GM13976 (cell line): ENCODE measurements around the gene NGDN.
A peak's percentile ranks its signal among the peaks of the same experiment; 100 is the strongest.
"Not testable (repeated sequence)": the region's sequence is repeated elsewhere in the genome, so short reads cannot be mapped to it uniquely, and the experiment has no call there.

Experiments
- DNase-seq: peaks from one replicate; pipeline ENCODE4 v3.0.0; 2012; ENCODE audit warnings: low spot score
- CTCF ChIP-seq: IDR thresholded peaks from 2 replicates; pipeline ENCODE4 v1.5.1; 2012; ENCODE audit warnings: borderline replicate concordance, mild to moderate bottlenecking; ENCODE audit not compliant: insufficient read depth; ENCODE audit errors: extremely low read depth, missing control alignments, control extremely low read depth
- in situ Hi-C: fragments of 300-500 bp; cut with MboI; formaldehyde crosslinking; loops from one replicate; pipeline ENCODE4 v1.12.0; 2022; ENCODE audit warnings: low sequenced_read_pairs, mixed read lengths, inconsistent platforms; ENCODE audit not compliant: unreplicated experiment

NGDN gene, protein sequence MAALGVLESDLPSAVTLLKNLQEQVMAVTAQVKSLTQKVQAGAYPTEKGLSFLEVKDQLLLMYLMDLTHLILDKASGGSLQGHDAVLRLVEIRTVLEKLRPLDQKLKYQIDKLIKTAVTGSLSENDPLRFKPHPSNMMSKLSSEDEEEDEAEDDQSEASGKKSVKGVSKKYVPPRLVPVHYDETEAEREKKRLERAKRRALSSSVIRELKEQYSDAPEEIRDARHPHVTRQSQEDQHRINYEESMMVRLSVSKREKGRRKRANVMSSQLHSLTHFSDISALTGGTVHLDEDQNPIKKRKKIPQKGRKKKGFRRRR

DNA sequence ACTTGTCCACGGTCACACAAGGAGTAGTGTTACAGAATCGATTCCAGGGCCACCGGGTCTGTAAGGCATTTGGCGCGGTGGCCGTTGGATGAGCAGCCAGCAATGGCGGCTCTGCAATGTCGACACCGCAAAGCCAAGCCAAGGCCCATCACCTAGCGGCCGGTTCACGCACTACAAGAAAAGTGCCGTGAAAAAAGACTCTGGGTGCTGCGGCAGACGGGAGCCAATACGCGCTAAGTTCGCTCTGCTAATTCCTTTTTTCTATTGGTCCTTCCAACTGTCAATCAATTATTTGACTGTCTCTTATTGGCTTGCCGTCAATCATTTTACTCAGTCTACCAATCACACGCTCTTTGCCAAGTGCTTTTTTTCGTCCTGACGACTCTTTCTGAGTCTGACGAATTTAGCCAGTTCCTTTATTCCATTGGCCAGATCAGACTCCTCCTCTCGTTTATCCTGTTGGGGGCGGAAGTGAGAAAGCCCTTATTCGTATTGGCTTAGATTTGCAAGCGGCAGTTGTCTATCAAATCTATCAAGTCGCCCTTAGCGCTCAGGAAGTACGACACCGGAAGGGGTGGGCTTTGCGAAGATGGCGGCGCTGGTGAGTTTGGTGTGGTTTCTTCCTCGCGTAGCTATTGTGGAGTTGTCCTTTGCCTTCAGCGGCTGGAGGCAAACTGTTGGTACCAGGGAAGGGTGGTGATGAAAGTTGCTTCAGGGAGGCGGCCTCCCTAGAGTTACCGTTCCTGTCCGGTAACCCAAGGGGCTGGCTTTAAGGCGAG is at the start of gene NGDN:
NGDN (plus strand) TSS at position 577 of the 779 bp plus-strand sequence; CDS start at position 590, 13 bp downstream.
- in situ Hi-C loops = no loop called here
- DNase-seq = peak; percentile 94
- TF ChIP-seq CTCF = peak; percentile 72

- in situ Hi-C loops = no loop called here
- no peak for DNase-seq
- TF ChIP-seq CTCF = no peak
These were observed 47.9 kb upstream of the NGDN start for GRCh38 chr14:23421594-23421993.

DNA sequence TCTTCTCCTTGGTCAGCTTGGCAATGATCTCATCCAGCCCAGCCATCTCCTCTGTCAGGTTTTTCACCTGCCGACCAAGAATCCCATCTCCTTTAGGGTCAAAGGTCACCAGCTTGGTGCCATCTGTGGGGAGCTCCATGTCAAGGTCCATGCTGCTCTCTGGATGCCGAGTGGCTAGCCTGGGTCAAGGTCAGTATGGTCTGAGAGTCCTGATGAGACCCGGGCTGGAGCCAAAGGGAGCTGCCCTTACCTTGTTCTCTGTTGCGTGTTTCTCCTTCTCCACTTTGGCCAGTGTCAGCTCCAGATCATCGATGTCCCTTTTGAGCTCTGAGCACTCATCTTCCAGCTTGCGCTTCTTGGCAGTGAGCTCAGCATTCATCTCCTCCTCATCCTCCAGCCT is 45.8 kb upstream of the NGDN start:
- no peak for TF ChIP-seq CTCF
- in situ Hi-C loops = no loop called here
- DNase-seq = no peak

- no peak for DNase-seq
- no peak for TF ChIP-seq CTCF
- in situ Hi-C loops = no loop called here
These were observed 44.3 kb upstream of the NGDN start for GRCh38 chr14:23425169-23425568.

GRCh38 chr14:23425798-23426197 is 43.7 kb upstream of the NGDN start:
- not testable (repeated sequence) for DNase-seq

GRCh38 chr14:23428686-23429495 is 40.6 kb upstream of the NGDN start:
- no peak for TF ChIP-seq CTCF
- no peak for DNase-seq
- in situ Hi-C loops = no loop called here

More at GRCh38 chr14:23425798-23426197, 43.7 kb upstream of the NGDN start:
- in situ Hi-C loops = not testable (repeated sequence)
